ENCODE results near the gene KMT2A. TPM values are rescaled to one million over a fixed set of nuclear protein-coding genes. Genes with fewer than 3 reads are reported as not detected.
"Not testable (repeated sequence)": the region's sequence is repeated elsewhere in the genome, so short reads cannot be mapped to it uniquely, and the experiment has no call there.

Gene KMT2A
- total and polyA plus RNA-seq, 2 donors (not counting 3 experiments of a cell fraction or from before 2014, with no cell fraction given): 23.5 to 63.9 TPM

DNA sequence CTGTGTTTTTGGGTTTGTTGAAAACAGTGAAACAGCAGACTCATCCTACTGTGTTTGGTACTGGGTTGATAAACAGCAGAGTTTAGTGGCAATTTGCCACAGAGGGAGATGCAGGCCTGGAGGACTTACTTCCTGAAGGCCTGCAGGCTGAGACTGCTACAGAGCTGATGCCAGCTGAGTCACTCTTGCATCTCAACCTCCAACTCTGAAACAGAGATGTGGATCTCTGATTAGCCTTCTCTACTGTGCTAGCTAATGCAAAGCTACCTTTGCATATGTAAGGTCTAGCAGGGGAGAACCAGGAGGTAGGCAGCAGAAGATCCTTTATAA is 20.6 kb upstream of the KMT2A start:
- Histone ChIP-seq H3K4me3 (replicated peaks in 1 of 3; ENCODE audit: insufficient read depth in 1 of 3, low read depth in 1 of 3, low read length in 3 of 3) (no peak overlapping the region), H3K9me1 (replicated peaks; ENCODE audit: control insufficient read depth, extremely low read depth, insufficient read depth, low read length) (peaks cover 2% of the 10 kb centered on the region), H3K4me1 (ENCODE audit: control insufficient read depth, extremely low read depth, insufficient read depth, low read length) (peaks cover 13% of the 10 kb centered on the region), H4K20me1 (replicated peaks; ENCODE audit: control insufficient read depth, extremely low read depth, insufficient read depth, low read length) (no peaks in the 10 kb centered on the region), H3K27me3 (ENCODE audit: control insufficient read depth in 2 of 2, insufficient read depth in 2 of 2, low read length in 2 of 2) (no peaks in the 10 kb centered on the region), H3K9ac (replicated peaks; ENCODE audit: extremely low read depth, insufficient read depth, low read length) (no peak overlapping the region), H3K9me3 (replicated peaks; ENCODE audit: control insufficient read depth, insufficient read depth, low read length) (no peaks in the 10 kb centered on the region), H3K27ac (ENCODE audit: insufficient read depth, low read depth, low read length) (no peak overlapping the region), H2AFZ (ENCODE audit: low read depth, low read length) (no peak overlapping the region), H3K4me2 (ENCODE audit: insufficient read depth, low read length) (no peak overlapping the region), H3K79me2 (ENCODE audit: control insufficient read depth, insufficient read depth, low read length) (no peaks in the 10 kb centered on the region), H3K36me3 (ENCODE audit: control insufficient read depth in 2 of 2, extremely low read depth in 1 of 2, insufficient read depth in 2 of 2, low read length in 2 of 2) (no peaks in the 10 kb centered on the region)
- BruUV-seq (replicated peaks): no TSS peak
- DNase-seq (ENCODE audit: low read depth, low spot score) (peak; percentile 82), FAIRE-seq (peak; percentile 89)
- dilution Hi-C loops (cut with MboI; ENCODE audit: extremely low pct_ligation_motif_present, low sequenced_read_pairs): no loop called here
- TF ChIP-seq FOS (IDR thresholded peaks at IDR 0.05; ENCODE audit: borderline replicate concordance, insufficient read depth, low read length) (peak; percentile 84), GATA2 (IDR thresholded peaks at IDR 0.05; ENCODE audit: insufficient read depth, insufficient read length, low read depth, low read length) (peak; percentile 97), POLR2AphosphoS5 (IDR thresholded peaks at IDR 0.05; ENCODE audit: insufficient read depth, low read depth, low read length) (peak; percentile 57), EZH2 (IDR thresholded peaks at IDR 0.05; ENCODE audit: borderline replicate concordance, low read depth, low read length, severe bottlenecking) (no peak), JUN (IDR thresholded peaks at IDR 0.05; ENCODE audit: borderline replicate concordance, insufficient read depth, insufficient read length, low read depth) (peak; percentile 62)
- TF ChIP-seq, protein P1, sequence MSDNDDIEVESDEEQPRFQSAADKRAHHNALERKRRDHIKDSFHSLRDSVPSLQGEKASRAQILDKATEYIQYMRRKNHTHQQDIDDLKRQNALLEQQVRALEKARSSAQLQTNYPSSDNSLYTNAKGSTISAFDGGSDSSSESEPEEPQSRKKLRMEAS (IDR thresholded peaks at IDR 0.05; ENCODE audit: insufficient read depth, insufficient read length): no peak
- CTCF ChIA-PET: interaction anchor here (0.7 to 2.2 kb wide), 5 partner anchors 12 to 73 kb away, joined by 3 to 10 read pairs (median 6); partner anchors contain the start of genes ATP5MG and KMT2A
- intact Hi-C loops (cut with micrococcal nuclease): loop anchor here (5.0 kb wide), 1 partner anchor 72 kb away; no protein-coding TSS in a partner anchor
- POLR2A ChIA-PET: interaction anchor here (0.7 kb wide), 1 partner anchor 14 kb away, joined by 3 read pairs; no protein-coding TSS in a partner anchor

DNA sequence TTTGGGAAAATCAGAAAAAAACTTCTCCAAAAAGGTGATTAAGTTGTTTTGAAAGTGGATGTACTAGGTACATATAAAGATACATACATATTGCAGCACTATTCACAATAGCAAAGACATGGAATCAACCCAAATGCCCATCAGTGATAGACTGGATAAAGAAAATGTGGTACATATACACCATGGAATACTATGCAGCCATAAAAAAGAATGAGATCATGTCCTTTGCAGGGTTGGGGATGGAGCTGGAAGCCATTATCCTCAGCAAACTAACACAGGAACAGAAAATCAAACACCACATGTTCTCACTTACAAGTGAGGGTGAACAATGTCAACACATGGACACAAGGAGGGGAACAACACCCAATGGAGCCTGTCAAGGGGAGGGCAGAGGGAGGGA is 19.4 kb upstream of the KMT2A start:
- H3K4me3 ChIP-seq (replicated peaks in 1 of 3; ENCODE audit: insufficient read depth in 1 of 3, low read depth in 1 of 3, low read length in 3 of 3); H3K9ac ChIP-seq (replicated peaks; ENCODE audit: extremely low read depth, insufficient read depth, low read length); H3K27ac ChIP-seq (ENCODE audit: insufficient read depth, low read depth, low read length); BruUV-seq (replicated peaks); H3K9me3 ChIP-seq (replicated peaks; ENCODE audit: control insufficient read depth, insufficient read depth, low read length); H3K79me2 ChIP-seq (ENCODE audit: control insufficient read depth, insufficient read depth, low read length); POLR2A ChIA-PET; H3K27me3 ChIP-seq (ENCODE audit: control insufficient read depth in 2 of 2, insufficient read depth in 2 of 2, low read length in 2 of 2); H4K20me1 ChIP-seq (replicated peaks; ENCODE audit: control insufficient read depth, extremely low read depth, insufficient read depth, low read length); H3K9me1 ChIP-seq (replicated peaks; ENCODE audit: control insufficient read depth, extremely low read depth, insufficient read depth, low read length); DNase-seq (ENCODE audit: low read depth, low spot score); FAIRE-seq; dilution Hi-C loops (cut with MboI; ENCODE audit: extremely low pct_ligation_motif_present, low sequenced_read_pairs); H3K4me2 ChIP-seq (ENCODE audit: insufficient read depth, low read length); H3K36me3 ChIP-seq (ENCODE audit: control insufficient read depth in 2 of 2, extremely low read depth in 1 of 2, insufficient read depth in 2 of 2, low read length in 2 of 2); H2AFZ ChIP-seq (ENCODE audit: low read depth, low read length): not testable (repeated sequence)
- intact Hi-C loops (cut with micrococcal nuclease): loop anchor here (5.0 kb wide), 1 partner anchor 70 kb away; no protein-coding TSS in a partner anchor
- CTCF ChIA-PET: interaction anchor here (2.3 kb wide), 1 partner anchor 10 kb away, joined by 5 read pairs; no protein-coding TSS in a partner anchor
- peaks cover 13% of the 10 kb centered on the region for H3K4me1 ChIP-seq (ENCODE audit: control insufficient read depth, extremely low read depth, insufficient read depth, low read length)
